PC-3 (cell line): ENCODE data around the gene KLF11. TPM values are rescaled to one million over a fixed set of nuclear protein-coding genes. Genes with fewer than 3 reads are reported as not detected.

ENCODE experiments used
- ATAC-seq: fragments of 200-7000 bp; cut with Tn5 transposase; 2 replicates; pipeline ENCODE4 v1.9.1; 2020; ENCODE audit warnings: mild to moderate bottlenecking, moderate library complexity
- BruUV-seq: library from RNA; stranded (reverse); fragments of 400-500 nt; replicated peaks from 2 replicates; lab custom pipeline; 2021; lab: Mats Ljungman, UMichigan
- CTCF ChIA-PET: fragments of 300-600 bp; sonication (Branson Sonifier 250); formaldehyde crosslinking; loops from one replicate; lab custom pipeline; 2022; ENCODE audit warnings: antibody characterized with exemption; lab: Charles Lee
- POLR2A ChIA-PET: fragments of 300-600 bp; sonication (Branson Sonifier 250); formaldehyde crosslinking; loops from one replicate; lab custom pipeline; 2022; ENCODE audit warnings: antibody characterized with exemption; ENCODE audit not compliant: unreplicated experiment; lab: Charles Lee
- DNase-seq: peaks from one replicate; pipeline ENCODE4 v3.0.0-alpha.2; 2015
- H2AFZ ChIP-seq: fragments of 300-600 bp; sonication (generic); 2 replicates; pipeline ENCODE4 v1.6.0; 2016; ENCODE audit warnings: antibody characterized with exemption, low read length
- H3F3A ChIP-seq: fragments of 300-600 bp; sonication (generic); one replicate; pipeline ENCODE4 v1.6.0; 2017; ENCODE audit warnings: antibody characterized with exemption, low read length, control low read depth, mild to moderate bottlenecking; ENCODE audit not compliant: unreplicated experiment
- H3K27ac ChIP-seq: fragments of 300-600 bp; sonication (generic); 2 replicates; pipeline ENCODE4 v1.5.1; 2016; ENCODE audit warnings: mild to moderate bottlenecking, low read length
- H3K27me3 ChIP-seq: fragments of 300-600 bp; sonication (generic); 2 replicates; pipeline ENCODE4 v1.6.1; 2016; ENCODE audit warnings: low read length, mixed read lengths
- H3K36me3 ChIP-seq: fragments of 300-600 bp; sonication (generic); 2 replicates; pipeline ENCODE4 v1.6.1; 2016; ENCODE audit warnings: low read depth, mixed run types, low read length, mixed read lengths
- H3K4me1 ChIP-seq: fragments of 300-600 bp; sonication (generic); 2 replicates; pipeline ENCODE4 v1.5.1; 2016; ENCODE audit warnings: low read length; ENCODE audit not compliant: insufficient read depth
- H3K4me2 ChIP-seq: fragments of 300-600 bp; sonication (generic); 2 replicates; pipeline ENCODE4 v1.6.0; 2016; ENCODE audit warnings: low read length
- H3K4me3 ChIP-seq: fragments of 300-600 bp; sonication (generic); 2 replicates; pipeline ENCODE4 v1.5.1; 2016; ENCODE audit warnings: mild to moderate bottlenecking, low read length, mixed read lengths
- H3K79me2 ChIP-seq: fragments of 300-600 bp; sonication (generic); 2 replicates; pipeline ENCODE4 v1.6.1; 2017; ENCODE audit warnings: low read length, mixed read lengths
- H3K9ac ChIP-seq: fragments of 300-600 bp; sonication (generic); 2 replicates; pipeline ENCODE4 v1.6.0; 2016; ENCODE audit warnings: mild to moderate bottlenecking, low read length
- H3K9me2 ChIP-seq: fragments of 300-600 bp; sonication (generic); replicated peaks from 2 replicates; pipeline ENCODE4 v1.6.1; 2016; ENCODE audit warnings: mixed run types, low read length, mixed read lengths
- H3K9me3 ChIP-seq: fragments of 300-600 bp; sonication (generic); 2 replicates; pipeline ENCODE4 v1.6.1; 2016; ENCODE audit warnings: low read length, mixed read lengths
- H4K20me1 ChIP-seq: fragments of 300-600 bp; sonication (generic); 2 replicates; pipeline ENCODE4 v1.6.1; 2016; ENCODE audit warnings: low read length, mixed read lengths
- EZH2 ChIP-seq: fragments of 300-600 bp; sonication (generic); IDR thresholded peaks from one replicate; pipeline ENCODE4 v1.6.1; 2017; ENCODE audit warnings: antibody characterized with exemption, mild to moderate bottlenecking, low read length; ENCODE audit not compliant: unreplicated experiment
- EZH2phosphoT487 ChIP-seq: fragments of 300-600 bp; sonication (generic); IDR thresholded peaks from 2 replicates; pipeline ENCODE4 v1.6.1; 2018; ENCODE audit warnings: mild to moderate bottlenecking, antibody characterized with exemption, low read length, borderline replicate concordance
- intact Hi-C: fragments of 100-400 bp; cut with micrococcal nuclease; formaldehyde crosslinking; loops from 2 replicates; pipeline ENCODE4 v1.9.0; 2023
- total RNA-seq: library from RNA; depleted of rRNA; stranded (reverse); fragments of >200 nt; gene quantifications from 2 replicates; pipeline ENCODE4 v1.2.3, GENCODE V29; 2014
- TF ChIP-seq, protein P1 (sequence below): fragments of 300-600 bp; sonication (generic); conservative IDR thresholded peaks from 2 replicates; pipeline ENCODE4 v1.5.1; 2017; ENCODE audit warnings: antibody characterized with exemption, low read depth, mild to moderate bottlenecking, low read length

Gene KLF11
- total RNA-seq, 1 experiment from 2014 or later, result 13.4 TPM

- Histone ChIP-seq H2AFZ (no peak overlapping the region), H3K4me2 (no peak overlapping the region), H3K9ac (no peak overlapping the region), H3K27ac (no peak overlapping the region), H3K36me3 (peaks cover 27% of the 10 kb centered on the region; the same call in 1 of the 2 replicates), H3K9me2 (no peaks in the 10 kb centered on the region), H3K4me3 (no peak overlapping the region), H3K4me1 (peaks cover 5% of the 10 kb centered on the region), H3F3A (no peaks in the 10 kb centered on the region), H4K20me1 (no peaks in the 10 kb centered on the region), H3K9me3 (no peaks in the 10 kb centered on the region), H3K79me2 (peaks cover 18% of the 10 kb centered on the region), H3K27me3 (no peaks in the 10 kb centered on the region)
- ChIA-PET POLR2A (no interaction called here), CTCF (interaction anchor here (0.6 to 1.9 kb wide), 7 partner anchors 12 to 424 kb away, joined by 3 to 20 read pairs (median 5); no protein-coding TSS in a partner anchor)
- BruUV-seq, result no TSS peak
- intact Hi-C loops, result loop anchor here (1.0 kb wide), 3 partner anchors 64 to 249 kb away; no protein-coding TSS in a partner anchor
- no peak for DNase-seq
- ATAC-seq, result no peak
- TF ChIP-seq EZH2phosphoT487, result no peak
- no peak for TF ChIP-seq EZH2
- TF ChIP-seq, protein P1, sequence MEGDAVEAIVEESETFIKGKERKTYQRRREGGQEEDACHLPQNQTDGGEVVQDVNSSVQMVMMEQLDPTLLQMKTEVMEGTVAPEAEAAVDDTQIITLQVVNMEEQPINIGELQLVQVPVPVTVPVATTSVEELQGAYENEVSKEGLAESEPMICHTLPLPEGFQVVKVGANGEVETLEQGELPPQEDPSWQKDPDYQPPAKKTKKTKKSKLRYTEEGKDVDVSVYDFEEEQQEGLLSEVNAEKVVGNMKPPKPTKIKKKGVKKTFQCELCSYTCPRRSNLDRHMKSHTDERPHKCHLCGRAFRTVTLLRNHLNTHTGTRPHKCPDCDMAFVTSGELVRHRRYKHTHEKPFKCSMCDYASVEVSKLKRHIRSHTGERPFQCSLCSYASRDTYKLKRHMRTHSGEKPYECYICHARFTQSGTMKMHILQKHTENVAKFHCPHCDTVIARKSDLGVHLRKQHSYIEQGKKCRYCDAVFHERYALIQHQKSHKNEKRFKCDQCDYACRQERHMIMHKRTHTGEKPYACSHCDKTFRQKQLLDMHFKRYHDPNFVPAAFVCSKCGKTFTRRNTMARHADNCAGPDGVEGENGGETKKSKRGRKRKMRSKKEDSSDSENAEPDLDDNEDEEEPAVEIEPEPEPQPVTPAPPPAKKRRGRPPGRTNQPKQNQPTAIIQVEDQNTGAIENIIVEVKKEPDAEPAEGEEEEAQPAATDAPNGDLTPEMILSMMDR, result no peak
Measured at GRCh38 chr2:10047616-10048500, 4.5 kb downstream of the KLF11 start.

DNA sequence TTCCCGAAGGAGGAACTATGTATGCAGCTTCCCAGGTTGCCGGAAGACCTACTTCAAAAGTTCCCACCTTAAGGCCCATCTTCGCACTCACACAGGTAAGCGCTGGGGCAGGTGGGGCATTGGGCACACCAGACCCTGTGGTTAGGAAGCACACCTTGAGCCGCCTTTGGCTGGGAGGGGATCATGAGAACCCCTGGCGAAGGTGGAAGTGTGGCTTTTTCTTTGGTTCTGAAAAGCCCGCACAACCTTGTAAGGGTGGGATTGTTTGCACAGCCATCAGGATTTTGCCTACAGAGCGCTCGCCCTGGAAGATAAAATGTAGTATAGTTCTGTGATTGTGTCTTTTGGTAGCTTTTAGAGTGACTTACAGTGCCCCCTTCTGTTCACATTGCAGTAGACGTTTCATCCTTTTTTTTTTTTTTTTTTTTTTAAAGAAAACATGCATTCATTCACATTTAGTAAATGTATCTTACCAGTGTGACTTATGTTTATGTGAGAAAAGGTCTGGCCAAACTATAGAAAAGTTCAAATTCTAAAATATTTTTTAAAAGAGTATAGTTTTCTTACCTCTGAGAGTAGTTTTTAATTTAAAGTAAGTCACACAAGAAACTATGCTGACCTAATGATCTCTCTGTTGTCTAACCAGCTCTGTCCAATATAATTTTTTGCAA, 5.3 kb downstream of the KLF11 start:
- Histone ChIP-seq H2AFZ (no peak overlapping the region), H3K36me3 (peaks cover 34% of the 10 kb centered on the region), H3K4me2 (no peak overlapping the region), H3F3A (no peaks in the 10 kb centered on the region), H3K9me2 (no peaks in the 10 kb centered on the region), H3K9me3 (no peaks in the 10 kb centered on the region), H3K4me1 (peaks cover 5% of the 10 kb centered on the region), H3K27me3 (no peaks in the 10 kb centered on the region), H3K9ac (no peak overlapping the region), H3K27ac (no peak overlapping the region), H3K4me3 (no peak overlapping the region), H4K20me1 (no peaks in the 10 kb centered on the region), H3K79me2 (peaks cover 18% of the 10 kb centered on the region)
- POLR2A ChIA-PET, result no interaction called here
- TF ChIP-seq, protein P1, result peak; percentile 80
- no peak for TF ChIP-seq EZH2
- ATAC-seq, result no peak
- DNase-seq, result peak; percentile 55
- intact Hi-C loops, result loop anchor here (1.0 kb wide), 3 partner anchors 64 to 249 kb away; no protein-coding TSS in a partner anchor
- CTCF ChIA-PET, result interaction anchor here (0.6 to 1.9 kb wide), 6 partner anchors 13 to 424 kb away, joined by 3 to 20 read pairs (median 4); no protein-coding TSS in a partner anchor
- no TSS peak for BruUV-seq
